ENCODE data around the gene SEC11A.

- TF ChIP-seq CTCF (conservative IDR thresholded peaks at IDR 0.05; ENCODE audit: low read depth, low read length) (no peak), EZH2 (IDR thresholded peaks at IDR 0.05; ENCODE audit: low read length, unreplicated experiment) (no peak)
Observed at GRCh38 chr15:84629033-84629432, 86.9 kb downstream of the SEC11A start.

Data from PC-3 (cell line).